ENCODE results near the gene RPL22. TPM values are rescaled to one million over a fixed set of nuclear protein-coding genes. Genes with fewer than 3 reads are reported as not detected.

RPL22 gene
- total and polyA plus RNA-seq, 10 donors: 106 to 1,105 (median 369) TPM

- intact Hi-C loops (cut with DNase I; ENCODE audit: low total_unique reads): no loop called here
- TF ChIP-seq POLR2A (IDR thresholded peaks at IDR 0.05) (no peak), CTCF (IDR thresholded peaks at IDR 0.05 in 8 of 11, conservative IDR thresholded peaks at IDR 0.05 in 3 of 11) (no peak), POLR2AphosphoS5 (IDR thresholded peaks at IDR 0.05) (no peak)
- no peaks in the 10 kb centered on the region for H3K9me3 ChIP-seq
- no peak for DNase-seq
- H3K4me1 ChIP-seq: peaks cover 0 to 19% (median 7%) of the 10 kb centered on the region in 6 donors
- H3K4me3 ChIP-seq: no peak overlapping the region
- 84 to 93% (median 89%) methylated on average over 3 to 9 of the region's 9 CpGs for WGBS, 5 donors
- H3K27ac ChIP-seq: no peak overlapping the region
- peaks cover 6 to 36% (median 23%) of the 10 kb centered on the region in 7 donors for H3K27me3 ChIP-seq (replicated peaks in 1 of 7)
- no peaks in the 10 kb centered on the region for H3K36me3 ChIP-seq
These were observed 48.0 kb downstream of the RPL22 start for GRCh38 chr1:6151291-6151822.

GRCh38 chr1:6150006-6150938 lies 49.1 kb downstream of the RPL22 start:
- H3K9me3 ChIP-seq: no peaks in the 10 kb centered on the region
- TF ChIP-seq POLR2A (IDR thresholded peaks at IDR 0.05) (no peak), POLR2AphosphoS5 (IDR thresholded peaks at IDR 0.05) (no peak), CTCF (IDR thresholded peaks at IDR 0.05 in 8 of 11, conservative IDR thresholded peaks at IDR 0.05 in 3 of 11) (no peak)
- intact Hi-C loops (cut with DNase I; ENCODE audit: low total_unique reads): no loop called here
- H3K4me1 ChIP-seq: peaks cover 0 to 19% (median 7%) of the 10 kb centered on the region in 6 donors
- 70 to 89% (median 76%) methylated on average over 11 of the region's 11 CpGs for WGBS, 5 donors
- H3K27me3 ChIP-seq (replicated peaks in 1 of 7): peaks cover 6 to 44% (median 23%) of the 10 kb centered on the region in 7 donors
- no peak for DNase-seq
- no peaks in the 10 kb centered on the region for H3K36me3 ChIP-seq
- H3K4me3 ChIP-seq: no peak overlapping the region
- no peak overlapping the region for H3K27ac ChIP-seq

GRCh38 chr1:6149597-6149996 lies 49.8 kb downstream of the RPL22 start:
- H3K4me1 ChIP-seq: peaks cover 0 to 17% (median 7%) of the 10 kb centered on the region in 6 donors
- 90 to 100% (median 95%) methylated on average over 1 of the region's 1 CpG for WGBS, 5 donors
- DNase-seq: no peak
- no peaks in the 10 kb centered on the region for H3K36me3 ChIP-seq
- intact Hi-C loops (cut with DNase I; ENCODE audit: low total_unique reads): no loop called here
- no peaks in the 10 kb centered on the region for H3K9me3 ChIP-seq
- no peak overlapping the region for H3K27ac ChIP-seq
- TF ChIP-seq POLR2A (IDR thresholded peaks at IDR 0.05) (no peak), CTCF (IDR thresholded peaks at IDR 0.05 in 8 of 11, conservative IDR thresholded peaks at IDR 0.05 in 3 of 11) (no peak), POLR2AphosphoS5 (IDR thresholded peaks at IDR 0.05) (no peak)
- H3K4me3 ChIP-seq: no peak overlapping the region
- peaks cover 6 to 45% (median 23%) of the 10 kb centered on the region in 7 donors for H3K27me3 ChIP-seq (replicated peaks in 1 of 7)

All from spleen (tissue), 11 donors.